ENCODE results near the gene USP20. TPM values are rescaled to one million over a fixed set of nuclear protein-coding genes. Genes with fewer than 3 reads are reported as not detected.

The USP20 gene
- total RNA-seq, 1 experiment from 2014 or later, result 16.8 TPM

- TF ChIP-seq SRF (IDR thresholded peaks at IDR 0.05; ENCODE audit: low read depth) (no peak), POLR2AphosphoS5 (IDR thresholded peaks at IDR 0.05; ENCODE audit: low read depth, low read length) (no peak), SIN3A (IDR thresholded peaks at IDR 0.05; ENCODE audit: low read depth) (no peak), JUND (IDR thresholded peaks at IDR 0.05) (no peak), YY1 (IDR thresholded peaks at IDR 0.05; ENCODE audit: extremely low read depth, insufficient replicate concordance, low read depth, low read length) (no peak), ZNF274 (IDR thresholded peaks at IDR 0.05; ENCODE audit: low read depth, low read length) (no peak), CEBPB (IDR thresholded peaks at IDR 0.05; ENCODE audit: low read depth) (no peak), POLR2A (IDR thresholded peaks at IDR 0.05; ENCODE audit: borderline replicate concordance, extremely low read depth, insufficient read depth, insufficient read length) (no peak), SP1 (IDR thresholded peaks at IDR 0.05; ENCODE audit: low read depth) (no peak), EGR1 (IDR thresholded peaks at IDR 0.05; ENCODE audit: low read depth) (no peak), CBX3 (IDR thresholded peaks at IDR 0.05; ENCODE audit: low read depth) (no peak), ELF1 (IDR thresholded peaks at IDR 0.05; ENCODE audit: borderline replicate concordance, low read depth) (no peak), RAD21 (IDR thresholded peaks at IDR 0.05; ENCODE audit: low read depth) (no peak), EZH2 (IDR thresholded peaks at IDR 0.05) (no peak)
- TF ChIP-seq, protein P1, sequence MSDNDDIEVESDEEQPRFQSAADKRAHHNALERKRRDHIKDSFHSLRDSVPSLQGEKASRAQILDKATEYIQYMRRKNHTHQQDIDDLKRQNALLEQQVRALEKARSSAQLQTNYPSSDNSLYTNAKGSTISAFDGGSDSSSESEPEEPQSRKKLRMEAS (IDR thresholded peaks at IDR 0.05), result no peak
- TF ChIP-seq, protein P2, sequence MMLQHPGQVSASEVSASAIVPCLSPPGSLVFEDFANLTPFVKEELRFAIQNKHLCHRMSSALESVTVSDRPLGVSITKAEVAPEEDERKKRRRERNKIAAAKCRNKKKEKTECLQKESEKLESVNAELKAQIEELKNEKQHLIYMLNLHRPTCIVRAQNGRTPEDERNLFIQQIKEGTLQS (IDR thresholded peaks at IDR 0.05), result no peak
- TF ChIP-seq, protein P3, sequence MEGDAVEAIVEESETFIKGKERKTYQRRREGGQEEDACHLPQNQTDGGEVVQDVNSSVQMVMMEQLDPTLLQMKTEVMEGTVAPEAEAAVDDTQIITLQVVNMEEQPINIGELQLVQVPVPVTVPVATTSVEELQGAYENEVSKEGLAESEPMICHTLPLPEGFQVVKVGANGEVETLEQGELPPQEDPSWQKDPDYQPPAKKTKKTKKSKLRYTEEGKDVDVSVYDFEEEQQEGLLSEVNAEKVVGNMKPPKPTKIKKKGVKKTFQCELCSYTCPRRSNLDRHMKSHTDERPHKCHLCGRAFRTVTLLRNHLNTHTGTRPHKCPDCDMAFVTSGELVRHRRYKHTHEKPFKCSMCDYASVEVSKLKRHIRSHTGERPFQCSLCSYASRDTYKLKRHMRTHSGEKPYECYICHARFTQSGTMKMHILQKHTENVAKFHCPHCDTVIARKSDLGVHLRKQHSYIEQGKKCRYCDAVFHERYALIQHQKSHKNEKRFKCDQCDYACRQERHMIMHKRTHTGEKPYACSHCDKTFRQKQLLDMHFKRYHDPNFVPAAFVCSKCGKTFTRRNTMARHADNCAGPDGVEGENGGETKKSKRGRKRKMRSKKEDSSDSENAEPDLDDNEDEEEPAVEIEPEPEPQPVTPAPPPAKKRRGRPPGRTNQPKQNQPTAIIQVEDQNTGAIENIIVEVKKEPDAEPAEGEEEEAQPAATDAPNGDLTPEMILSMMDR (IDR thresholded peaks at IDR 0.05 in 2 of 3, conservative IDR thresholded peaks at IDR 0.05 in 1 of 3; ENCODE audit: borderline replicate concordance in 1 of 3, insufficient read depth in 1 of 3, low read depth in 2 of 3, low read length in 2 of 3), result no peak
- TF ChIP-seq, protein P4, sequence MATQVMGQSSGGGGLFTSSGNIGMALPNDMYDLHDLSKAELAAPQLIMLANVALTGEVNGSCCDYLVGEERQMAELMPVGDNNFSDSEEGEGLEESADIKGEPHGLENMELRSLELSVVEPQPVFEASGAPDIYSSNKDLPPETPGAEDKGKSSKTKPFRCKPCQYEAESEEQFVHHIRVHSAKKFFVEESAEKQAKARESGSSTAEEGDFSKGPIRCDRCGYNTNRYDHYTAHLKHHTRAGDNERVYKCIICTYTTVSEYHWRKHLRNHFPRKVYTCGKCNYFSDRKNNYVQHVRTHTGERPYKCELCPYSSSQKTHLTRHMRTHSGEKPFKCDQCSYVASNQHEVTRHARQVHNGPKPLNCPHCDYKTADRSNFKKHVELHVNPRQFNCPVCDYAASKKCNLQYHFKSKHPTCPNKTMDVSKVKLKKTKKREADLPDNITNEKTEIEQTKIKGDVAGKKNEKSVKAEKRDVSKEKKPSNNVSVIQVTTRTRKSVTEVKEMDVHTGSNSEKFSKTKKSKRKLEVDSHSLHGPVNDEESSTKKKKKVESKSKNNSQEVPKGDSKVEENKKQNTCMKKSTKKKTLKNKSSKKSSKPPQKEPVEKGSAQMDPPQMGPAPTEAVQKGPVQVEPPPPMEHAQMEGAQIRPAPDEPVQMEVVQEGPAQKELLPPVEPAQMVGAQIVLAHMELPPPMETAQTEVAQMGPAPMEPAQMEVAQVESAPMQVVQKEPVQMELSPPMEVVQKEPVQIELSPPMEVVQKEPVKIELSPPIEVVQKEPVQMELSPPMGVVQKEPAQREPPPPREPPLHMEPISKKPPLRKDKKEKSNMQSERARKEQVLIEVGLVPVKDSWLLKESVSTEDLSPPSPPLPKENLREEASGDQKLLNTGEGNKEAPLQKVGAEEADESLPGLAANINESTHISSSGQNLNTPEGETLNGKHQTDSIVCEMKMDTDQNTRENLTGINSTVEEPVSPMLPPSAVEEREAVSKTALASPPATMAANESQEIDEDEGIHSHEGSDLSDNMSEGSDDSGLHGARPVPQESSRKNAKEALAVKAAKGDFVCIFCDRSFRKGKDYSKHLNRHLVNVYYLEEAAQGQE (IDR thresholded peaks at IDR 0.05; ENCODE audit: low read depth), result no peak
- TF ChIP-seq, protein P5, sequence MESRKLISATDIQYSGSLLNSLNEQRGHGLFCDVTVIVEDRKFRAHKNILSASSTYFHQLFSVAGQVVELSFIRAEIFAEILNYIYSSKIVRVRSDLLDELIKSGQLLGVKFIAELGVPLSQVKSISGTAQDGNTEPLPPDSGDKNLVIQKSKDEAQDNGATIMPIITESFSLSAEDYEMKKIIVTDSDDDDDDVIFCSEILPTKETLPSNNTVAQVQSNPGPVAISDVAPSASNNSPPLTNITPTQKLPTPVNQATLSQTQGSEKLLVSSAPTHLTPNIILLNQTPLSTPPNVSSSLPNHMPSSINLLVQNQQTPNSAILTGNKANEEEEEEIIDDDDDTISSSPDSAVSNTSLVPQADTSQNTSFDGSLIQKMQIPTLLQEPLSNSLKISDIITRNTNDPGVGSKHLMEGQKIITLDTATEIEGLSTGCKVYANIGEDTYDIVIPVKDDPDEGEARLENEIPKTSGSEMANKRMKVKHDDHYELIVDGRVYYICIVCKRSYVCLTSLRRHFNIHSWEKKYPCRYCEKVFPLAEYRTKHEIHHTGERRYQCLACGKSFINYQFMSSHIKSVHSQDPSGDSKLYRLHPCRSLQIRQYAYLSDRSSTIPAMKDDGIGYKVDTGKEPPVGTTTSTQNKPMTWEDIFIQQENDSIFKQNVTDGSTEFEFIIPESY (IDR thresholded peaks at IDR 0.05; ENCODE audit: extremely low read depth, insufficient replicate concordance, low read length), result no peak
- no TSS peak for BruUV-seq (replicated peaks)
- ATAC-seq (no peak), DNase-seq (ENCODE audit: low read depth, low spot score) (no peak)
- no peaks in the 10 kb centered on the region for H4K20me1 ChIP-seq (ENCODE audit: insufficient read depth)
- H3K9ac ChIP-seq (ENCODE audit: low read length), result no peak overlapping the region
- CTCF ChIA-PET, result no interaction called here
- no peaks in the 10 kb centered on the region for H3K79me2 ChIP-seq (ENCODE audit: insufficient read depth, low read length)
- POLR2A ChIA-PET, result no interaction called here
- H2AFZ ChIP-seq (ENCODE audit: low read depth, low read length, poor library complexity, severe bottlenecking), result no peak overlapping the region
- H3K27ac ChIP-seq (ENCODE audit: low read depth, low read length), result no peak overlapping the region
- no peak overlapping the region for H3K4me2 ChIP-seq (ENCODE audit: low read length)
- H3K4me1 ChIP-seq (ENCODE audit: control insufficient read depth in 1 of 2, insufficient read depth in 2 of 2, low read length in 2 of 2), result peaks cover 0 to 5% of the 10 kb centered on the region in 2 experiments; a peak in 2 of 4 replicates
- intact Hi-C loops (cut with micrococcal nuclease), result no loop called here
- H3K9me2 ChIP-seq (ENCODE audit: insufficient read depth), result no peaks in the 10 kb centered on the region
- no peaks in the 10 kb centered on the region for H3K36me3 ChIP-seq (ENCODE audit: control insufficient read depth in 1 of 2, insufficient read depth in 2 of 2, low read length in 2 of 2)
- RAD21 ChIA-PET (ENCODE audit: low non-redundant PET in 1 of 2, low total read pairs in 2 of 2, uncharacterized antibody in 2 of 2, unreplicated experiment in 2 of 2), result no interaction called here
- H3K27me3 ChIP-seq (ENCODE audit: insufficient read depth, low read length), result no peaks in the 10 kb centered on the region
- H3K4me3 ChIP-seq (replicated peaks in 1 of 2; ENCODE audit: low read depth in 1 of 2, low read length in 2 of 2), result no peak overlapping the region
- no peaks in the 10 kb centered on the region for H3K9me3 ChIP-seq (ENCODE audit: control insufficient read depth in 1 of 2, insufficient read depth in 1 of 2, low read depth in 1 of 2, low read length in 2 of 2)
Observed at GRCh38 chr9:129894120-129894823, 59.0 kb downstream of the USP20 start.

Measured in HCT116 (cell line).